Activated CD4-positive, alpha-beta T cell treated with anti-CD3 and anti-CD28 coated beads, Interleukin-2, amount 10 ng/mL, durations not matched to agents 24 days and 14 days (primary cell): ENCODE data around the gene RET. TPM values are rescaled to one million over a fixed set of nuclear protein-coding genes. Genes with fewer than 3 reads are reported as not detected.

Experiments
- DNase-seq: peaks from one replicate; pipeline ENCODE4 v3.0.0; 2022
- H3K27ac Mint-ChIP-seq: one replicate; pipeline ENCODE4 v1.8.0; 2022; ENCODE audit warnings: mild to moderate bottlenecking, mixed read lengths
- H3K27me3 Mint-ChIP-seq: one replicate; pipeline ENCODE4 v1.8.0; 2022; ENCODE audit warnings: mixed read lengths
- H3K36me3 Mint-ChIP-seq: one replicate; pipeline ENCODE4 v1.8.0; 2022; ENCODE audit warnings: low read depth, mild to moderate bottlenecking, mixed read lengths
- H3K4me1 Mint-ChIP-seq: one replicate; pipeline ENCODE4 v1.8.0; 2021; ENCODE audit warnings: mixed read lengths
- H3K4me3 Mint-ChIP-seq: one replicate; pipeline ENCODE4 v1.8.0; 2022; ENCODE audit warnings: mild to moderate bottlenecking, moderate library complexity, mixed read lengths
- H3K9me3 Mint-ChIP-seq: one replicate; pipeline ENCODE4 v1.8.0; 2021; ENCODE audit warnings: mixed read lengths
- intact Hi-C: fragments of 100-400 bp; cut with micrococcal nuclease; formaldehyde crosslinking; loops from one replicate; pipeline ENCODE4 v1.15.1; 2023
- total RNA-seq: library from RNA; stranded (reverse); gene quantifications from 2 replicates; pipeline ENCODE4 v1.2.3, GENCODE V29; 2022

RET gene
- total RNA-seq, 1 donor from 2014 or later = 0.12 TPM

DNA sequence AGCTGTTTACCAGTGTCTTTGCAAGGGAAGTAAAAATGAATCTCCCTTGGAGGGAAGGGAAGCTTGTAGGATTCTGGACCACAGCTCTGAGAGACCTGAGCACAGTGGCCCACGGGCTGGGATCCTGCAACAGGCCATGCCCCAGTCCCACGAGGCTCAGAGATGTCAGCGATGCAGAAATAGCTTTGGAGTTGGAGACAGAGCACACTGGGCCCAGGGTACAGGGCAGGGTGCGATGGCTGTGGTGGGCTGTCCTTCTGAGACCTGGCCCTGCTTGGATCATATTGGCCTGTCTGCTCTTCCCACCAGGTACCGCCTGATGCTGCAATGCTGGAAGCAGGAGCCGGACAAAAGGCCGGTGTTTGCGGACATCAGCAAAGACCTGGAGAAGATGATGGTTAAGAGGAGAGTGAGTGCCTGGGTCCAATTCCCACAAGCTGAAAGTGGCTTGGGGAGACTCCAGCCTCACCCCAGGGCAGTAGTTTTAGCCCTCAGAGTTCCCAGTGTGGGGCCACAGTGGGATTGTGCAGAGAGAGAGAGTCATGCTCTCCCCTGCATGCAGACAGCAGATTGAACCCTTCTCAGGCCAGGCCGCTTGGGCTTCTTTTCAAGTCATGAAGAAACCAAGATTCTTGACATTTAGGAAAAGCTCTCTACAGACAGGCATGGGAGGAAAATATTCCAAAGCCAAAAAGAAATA is 47.9 kb downstream of the RET start:
- DNase-seq = no peak
- no peaks in the 10 kb centered on the region for H3K9me3 Mint-ChIP-seq
- peak overlapping the region; percentile 24 for H3K27ac Mint-ChIP-seq
- H3K36me3 Mint-ChIP-seq = no peaks in the 10 kb centered on the region
- intact Hi-C loops = loop anchor here (5.0 to 10.0 kb wide), 4 partner anchors 38 to 690 kb away; no protein-coding TSS in a partner anchor
- no peaks in the 10 kb centered on the region for H3K27me3 Mint-ChIP-seq
- peaks cover 68% of the 10 kb centered on the region for H3K4me1 Mint-ChIP-seq
- H3K4me3 Mint-ChIP-seq = no peak overlapping the region

DNA sequence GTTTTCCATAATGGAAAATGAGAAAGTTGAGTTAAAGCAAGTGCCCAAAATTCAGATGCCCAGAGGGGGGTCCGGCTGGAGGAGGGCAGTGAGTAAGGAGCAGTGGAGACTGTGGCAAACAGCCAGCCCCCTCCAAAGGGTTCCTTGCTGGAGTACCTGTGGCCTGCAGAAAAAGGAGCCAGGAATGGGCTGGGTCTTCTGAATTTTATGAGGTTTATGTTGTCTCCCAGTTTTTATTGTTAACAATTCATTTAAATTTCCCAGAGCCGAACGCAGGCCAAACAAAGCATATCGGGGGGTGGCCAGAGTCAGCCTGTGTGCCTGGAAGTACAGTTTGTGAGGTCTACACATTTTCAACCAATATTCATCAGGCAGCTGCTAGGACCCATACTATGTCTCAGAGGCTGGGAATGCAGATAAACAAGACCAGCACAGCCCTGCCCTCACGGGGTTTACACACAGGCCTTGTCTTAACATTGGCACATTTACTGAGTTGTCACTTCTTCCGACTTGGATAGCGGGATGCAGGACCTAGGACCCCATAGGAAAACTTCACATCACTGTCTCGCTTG is 48.5 kb downstream of the RET start:
- peak overlapping the region; percentile 7 for H3K27ac Mint-ChIP-seq
- H3K4me1 Mint-ChIP-seq = peaks cover 64% of the 10 kb centered on the region
- intact Hi-C loops = loop anchor here (5.0 to 10.0 kb wide), 4 partner anchors 37 to 689 kb away; no protein-coding TSS in a partner anchor

DNA sequence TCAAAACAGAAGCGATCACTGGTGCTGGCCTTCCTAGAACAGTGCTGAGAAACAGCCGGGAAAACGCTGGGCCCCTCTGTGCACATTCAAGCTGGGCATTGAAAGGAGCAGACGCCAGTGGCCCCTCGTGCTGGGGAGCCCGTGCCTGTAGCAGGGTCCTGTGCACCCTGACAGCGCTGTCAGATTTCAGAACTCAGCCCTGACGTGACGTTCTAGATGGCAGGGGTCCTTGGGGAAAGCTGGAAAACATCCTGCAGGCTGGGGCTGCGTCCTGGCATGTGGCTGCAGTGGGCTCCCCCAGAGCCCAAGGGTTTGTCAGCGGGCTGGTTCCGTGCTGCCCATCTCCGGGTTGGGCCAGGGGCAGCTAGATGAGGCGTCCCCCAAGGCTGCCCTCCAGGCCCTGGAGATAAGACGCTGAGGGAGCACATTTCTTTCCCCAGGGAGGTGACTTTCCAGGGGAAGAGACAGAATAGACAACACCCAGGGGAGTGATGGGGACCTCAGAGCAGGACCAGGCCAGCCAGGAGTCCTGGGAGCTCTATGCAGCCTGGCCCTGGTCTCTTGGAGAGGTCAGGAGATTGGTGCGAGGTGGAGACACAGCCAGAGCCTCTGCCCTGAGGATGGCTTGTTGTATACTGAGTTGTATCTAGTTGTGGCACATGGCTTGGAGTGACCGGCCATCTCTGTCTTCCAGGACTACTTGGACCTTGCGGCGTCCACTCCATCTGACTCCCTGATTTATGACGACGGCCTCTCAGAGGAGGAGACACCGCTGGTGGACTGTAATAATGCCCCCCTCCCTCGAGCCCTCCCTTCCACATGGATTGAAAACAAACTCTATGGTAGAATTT is 49.2 kb downstream of the RET start:
- H3K36me3 Mint-ChIP-seq = no peaks in the 10 kb centered on the region
- no peak overlapping the region for H3K4me3 Mint-ChIP-seq
- H3K9me3 Mint-ChIP-seq = no peaks in the 10 kb centered on the region
- H3K27ac Mint-ChIP-seq = peak overlapping the region; percentile 38
- no peak for DNase-seq
- intact Hi-C loops = loop anchor here (5.0 to 10.0 kb wide), 4 partner anchors 36 to 689 kb away; no protein-coding TSS in a partner anchor
- H3K27me3 Mint-ChIP-seq = no peaks in the 10 kb centered on the region
- H3K4me1 Mint-ChIP-seq = peaks cover 63% of the 10 kb centered on the region

More for the DNA sequence above, 48.5 kb downstream of the RET start:
- DNase-seq = no peak
- H3K4me3 Mint-ChIP-seq = no peak overlapping the region
- H3K36me3 Mint-ChIP-seq = no peaks in the 10 kb centered on the region
- no peaks in the 10 kb centered on the region for H3K27me3 Mint-ChIP-seq
- H3K9me3 Mint-ChIP-seq = no peaks in the 10 kb centered on the region

DNA sequence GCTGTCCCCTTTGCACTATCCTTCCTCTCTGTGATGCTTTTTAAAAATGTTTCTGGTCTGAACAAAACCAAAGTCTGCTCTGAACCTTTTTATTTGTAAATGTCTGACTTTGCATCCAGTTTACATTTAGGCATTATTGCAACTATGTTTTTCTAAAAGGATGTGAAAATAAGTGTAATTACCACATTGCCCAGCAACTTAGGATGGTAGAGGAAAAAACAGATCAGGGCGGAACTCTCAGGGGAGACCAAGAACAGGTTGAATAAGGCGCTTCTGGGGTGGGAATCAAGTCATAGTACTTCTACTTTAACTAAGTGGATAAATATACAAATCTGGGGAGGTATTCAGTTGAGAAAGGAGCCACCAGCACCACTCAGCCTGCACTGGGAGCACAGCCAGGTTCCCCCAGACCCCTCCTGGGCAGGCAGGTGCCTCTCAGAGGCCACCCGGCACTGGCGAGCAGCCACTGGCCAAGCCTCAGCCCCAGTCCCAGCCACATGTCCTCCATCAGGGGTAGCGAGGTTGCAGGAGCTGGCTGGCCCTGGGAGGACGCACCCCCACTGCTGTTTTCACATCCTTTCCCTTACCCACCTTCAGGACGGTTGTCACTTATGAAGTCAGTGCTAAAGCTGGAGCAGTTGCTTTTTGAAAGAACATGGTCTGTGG is 50.0 kb downstream of the RET start:
- H3K4me1 Mint-ChIP-seq = peaks cover 62% of the 10 kb centered on the region
- intact Hi-C loops = loop anchor here (5.0 to 10.0 kb wide), 4 partner anchors 35 to 688 kb away; no protein-coding TSS in a partner anchor
- H3K9me3 Mint-ChIP-seq = no peaks in the 10 kb centered on the region
- peak overlapping the region; percentile 67 for H3K27ac Mint-ChIP-seq
- DNase-seq = no peak
- no peaks in the 10 kb centered on the region for H3K36me3 Mint-ChIP-seq
- no peaks in the 10 kb centered on the region for H3K27me3 Mint-ChIP-seq
- H3K4me3 Mint-ChIP-seq = peak overlapping the region; percentile 24

DNA sequence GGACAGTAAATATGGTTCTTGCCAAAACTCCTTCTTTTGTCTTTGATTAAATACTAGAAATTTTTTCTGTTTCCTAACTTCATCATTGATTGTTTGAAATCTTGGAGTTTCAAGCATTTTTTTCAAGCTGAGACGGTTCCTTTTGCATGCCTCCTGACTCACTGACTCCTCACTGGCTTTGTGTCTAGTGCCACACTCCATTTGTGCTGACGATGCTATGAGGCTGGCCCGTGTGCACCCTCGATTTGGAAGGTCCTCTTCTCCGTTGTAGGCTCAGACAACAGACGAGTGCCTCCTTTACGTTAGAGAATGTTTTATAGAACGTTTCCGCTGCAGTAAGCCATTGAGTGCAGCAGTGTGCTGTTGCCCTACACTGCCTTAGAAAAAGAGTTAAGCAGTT is 50.6 kb downstream of the RET start:
- H3K36me3 Mint-ChIP-seq = no peaks in the 10 kb centered on the region
- no peak overlapping the region for H3K4me3 Mint-ChIP-seq
- no peaks in the 10 kb centered on the region for H3K27me3 Mint-ChIP-seq
- peak; percentile 52 for DNase-seq
- intact Hi-C loops = loop anchor here (5.0 to 10.0 kb wide), 4 partner anchors 35 to 687 kb away; no protein-coding TSS in a partner anchor
- H3K4me1 Mint-ChIP-seq = peaks cover 60% of the 10 kb centered on the region
- no peaks in the 10 kb centered on the region for H3K9me3 Mint-ChIP-seq
- H3K27ac Mint-ChIP-seq = peak overlapping the region; percentile 67

DNA sequence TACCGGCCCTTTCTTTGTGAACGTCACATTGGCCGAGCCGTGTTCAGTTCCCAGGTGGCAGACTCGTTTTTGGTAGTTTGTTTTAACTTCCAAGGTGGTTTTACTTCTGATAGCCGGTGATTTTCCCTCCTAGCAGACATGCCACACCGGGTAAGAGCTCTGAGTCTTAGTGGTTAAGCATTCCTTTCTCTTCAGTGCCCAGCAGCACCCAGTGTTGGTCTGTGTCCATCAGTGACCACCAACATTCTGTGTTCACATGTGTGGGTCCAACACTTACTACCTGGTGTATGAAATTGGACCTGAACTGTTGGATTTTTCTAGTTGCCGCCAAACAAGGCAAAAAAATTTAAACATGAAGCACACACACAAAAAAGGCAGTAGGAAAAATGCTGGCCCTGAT is 51.5 kb downstream of the RET start:
- intact Hi-C loops = loop anchor here (5.0 to 10.0 kb wide), 4 partner anchors 34 to 686 kb away; no protein-coding TSS in a partner anchor
- H3K4me1 Mint-ChIP-seq = peaks cover 62% of the 10 kb centered on the region
- H3K27ac Mint-ChIP-seq = peak overlapping the region; percentile 91
- H3K27me3 Mint-ChIP-seq = no peaks in the 10 kb centered on the region
- no peak for DNase-seq
- H3K4me3 Mint-ChIP-seq = no peak overlapping the region
- H3K9me3 Mint-ChIP-seq = no peaks in the 10 kb centered on the region
- no peaks in the 10 kb centered on the region for H3K36me3 Mint-ChIP-seq

DNA sequence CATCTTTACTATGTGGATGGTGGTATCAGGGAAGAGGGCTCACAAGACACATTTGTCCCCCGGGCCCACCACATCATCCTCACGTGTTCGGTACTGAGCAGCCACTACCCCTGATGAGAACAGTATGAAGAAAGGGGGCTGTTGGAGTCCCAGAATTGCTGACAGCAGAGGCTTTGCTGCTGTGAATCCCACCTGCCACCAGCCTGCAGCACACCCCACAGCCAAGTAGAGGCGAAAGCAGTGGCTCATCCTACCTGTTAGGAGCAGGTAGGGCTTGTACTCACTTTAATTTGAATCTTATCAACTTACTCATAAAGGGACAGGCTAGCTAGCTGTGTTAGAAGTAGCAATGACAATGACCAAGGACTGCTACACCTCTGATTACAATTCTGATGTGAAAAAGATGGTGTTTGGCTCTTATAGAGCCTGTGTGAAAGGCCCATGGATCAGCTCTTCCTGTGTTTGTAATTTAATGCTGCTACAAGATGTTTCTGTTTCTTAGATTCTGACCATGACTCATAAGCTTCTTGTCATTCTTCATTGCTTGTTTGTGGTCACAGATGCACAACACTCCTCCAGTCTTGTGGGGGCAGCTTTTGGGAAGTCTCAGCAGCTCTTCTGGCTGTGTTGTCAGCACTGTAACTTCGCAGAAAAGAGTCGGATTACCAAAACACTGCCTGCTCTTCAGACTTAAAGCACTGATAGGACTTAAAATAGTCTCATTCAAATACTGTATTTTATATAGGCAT is 52.3 kb downstream of the RET start:
- peaks cover 60% of the 10 kb centered on the region for H3K4me1 Mint-ChIP-seq

DNA sequence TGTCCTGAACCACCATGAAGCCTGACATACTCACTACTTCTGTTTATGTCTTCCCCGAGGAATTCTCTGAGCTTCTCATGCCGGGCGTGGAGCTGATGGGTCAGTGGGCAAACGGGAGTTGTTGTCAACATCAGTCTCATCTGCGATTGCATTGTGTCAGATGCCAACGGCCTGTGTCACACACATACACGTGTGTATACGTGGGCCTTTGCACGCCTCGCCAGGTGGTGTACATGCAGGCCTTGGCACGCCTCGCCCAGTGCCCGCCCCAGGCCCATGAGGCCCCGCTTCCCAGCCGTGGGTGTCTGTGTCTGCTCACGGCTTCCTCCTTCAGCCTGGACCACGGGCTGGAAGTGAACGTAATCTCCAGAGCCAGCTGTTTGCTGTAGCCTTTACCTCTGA is 53.9 kb downstream of the RET start:
- Mint-ChIP-seq H3K4me3 (no peak overlapping the region), H3K36me3 (peaks cover 3% of the 10 kb centered on the region), H3K27me3 (no peaks in the 10 kb centered on the region), H3K27ac (peak overlapping the region; percentile 17), H3K4me1 (peaks cover 71% of the 10 kb centered on the region), H3K9me3 (no peaks in the 10 kb centered on the region)
- peak; percentile 54 for DNase-seq
- intact Hi-C loops = loop anchor here (10.0 kb wide), 2 partner anchors 346 to 576 kb away; partner anchors contain the start of gene BMS1

More for the DNA sequence above, 52.3 kb downstream of the RET start:
- Mint-ChIP-seq H3K9me3 (no peaks in the 10 kb centered on the region), H3K4me3 (peak overlapping the region; percentile 66), H3K36me3 (no peaks in the 10 kb centered on the region), H3K27me3 (no peaks in the 10 kb centered on the region), H3K27ac (peak overlapping the region; percentile 91)
- intact Hi-C loops = loop anchor here (1.0 to 10.0 kb wide), 6 partner anchors 8 to 686 kb away; partner anchors contain the start of gene CSGALNACT2
- peak; percentile 85 for DNase-seq

DNA sequence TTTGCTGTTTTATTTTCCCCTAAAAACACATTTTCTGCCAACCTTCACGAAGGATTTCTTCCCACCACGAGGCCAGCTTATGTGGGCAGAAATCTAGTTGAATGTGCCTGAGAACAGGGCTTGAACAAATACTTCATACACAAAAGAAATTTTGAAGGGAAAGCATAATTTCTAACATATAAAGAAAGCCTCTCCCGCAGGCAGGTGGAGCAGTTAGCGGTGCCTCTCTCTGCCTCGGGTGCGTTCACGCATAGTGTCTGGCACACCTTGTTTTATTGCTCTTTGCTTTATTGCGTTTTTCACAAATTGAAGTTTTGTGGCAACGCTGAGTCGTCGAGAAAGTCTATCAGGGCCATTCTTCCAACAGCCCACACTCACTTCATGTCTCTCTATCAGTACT is 54.4 kb downstream of the RET start:
- peak; percentile 54 for DNase-seq
- no peak overlapping the region for H3K4me3 Mint-ChIP-seq
- H3K4me1 Mint-ChIP-seq = peaks cover 74% of the 10 kb centered on the region
- intact Hi-C loops = loop anchor here (10.0 kb wide), 2 partner anchors 346 to 576 kb away; partner anchors contain the start of gene BMS1
- peaks cover 8% of the 10 kb centered on the region for H3K36me3 Mint-ChIP-seq
- peak overlapping the region; percentile 17 for H3K27ac Mint-ChIP-seq
- H3K9me3 Mint-ChIP-seq = no peaks in the 10 kb centered on the region
- no peaks in the 10 kb centered on the region for H3K27me3 Mint-ChIP-seq

DNA sequence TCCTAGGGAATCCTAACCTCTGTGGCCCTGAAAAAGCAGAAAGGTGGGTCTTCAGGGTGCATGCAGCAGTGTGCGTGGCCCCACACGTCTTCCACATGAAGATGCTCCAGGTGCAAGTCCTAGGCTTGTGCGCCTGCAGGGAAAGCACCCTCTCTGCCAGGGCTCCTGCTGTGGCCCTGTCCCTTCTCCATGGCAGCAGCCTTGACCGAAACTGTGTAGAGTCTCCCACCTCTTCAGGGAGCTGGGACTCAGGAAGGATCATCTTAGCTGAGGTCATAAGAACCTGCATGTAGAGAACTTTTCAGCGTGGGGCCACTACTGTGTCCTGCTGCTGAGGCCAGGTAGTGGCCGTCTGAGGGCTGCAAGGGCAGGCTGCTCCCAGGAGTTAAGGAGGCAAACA is 55.0 kb downstream of the RET start:
- peaks cover 11% of the 10 kb centered on the region for H3K36me3 Mint-ChIP-seq
- intact Hi-C loops = loop anchor here (10.0 kb wide), 2 partner anchors 347 to 577 kb away; partner anchors contain the start of gene BMS1
- no peaks in the 10 kb centered on the region for H3K27me3 Mint-ChIP-seq
- peak; percentile 56 for DNase-seq
- no peaks in the 10 kb centered on the region for H3K9me3 Mint-ChIP-seq
- H3K4me3 Mint-ChIP-seq = no peak overlapping the region
- no peak overlapping the region for H3K27ac Mint-ChIP-seq
- peaks cover 76% of the 10 kb centered on the region for H3K4me1 Mint-ChIP-seq

DNA sequence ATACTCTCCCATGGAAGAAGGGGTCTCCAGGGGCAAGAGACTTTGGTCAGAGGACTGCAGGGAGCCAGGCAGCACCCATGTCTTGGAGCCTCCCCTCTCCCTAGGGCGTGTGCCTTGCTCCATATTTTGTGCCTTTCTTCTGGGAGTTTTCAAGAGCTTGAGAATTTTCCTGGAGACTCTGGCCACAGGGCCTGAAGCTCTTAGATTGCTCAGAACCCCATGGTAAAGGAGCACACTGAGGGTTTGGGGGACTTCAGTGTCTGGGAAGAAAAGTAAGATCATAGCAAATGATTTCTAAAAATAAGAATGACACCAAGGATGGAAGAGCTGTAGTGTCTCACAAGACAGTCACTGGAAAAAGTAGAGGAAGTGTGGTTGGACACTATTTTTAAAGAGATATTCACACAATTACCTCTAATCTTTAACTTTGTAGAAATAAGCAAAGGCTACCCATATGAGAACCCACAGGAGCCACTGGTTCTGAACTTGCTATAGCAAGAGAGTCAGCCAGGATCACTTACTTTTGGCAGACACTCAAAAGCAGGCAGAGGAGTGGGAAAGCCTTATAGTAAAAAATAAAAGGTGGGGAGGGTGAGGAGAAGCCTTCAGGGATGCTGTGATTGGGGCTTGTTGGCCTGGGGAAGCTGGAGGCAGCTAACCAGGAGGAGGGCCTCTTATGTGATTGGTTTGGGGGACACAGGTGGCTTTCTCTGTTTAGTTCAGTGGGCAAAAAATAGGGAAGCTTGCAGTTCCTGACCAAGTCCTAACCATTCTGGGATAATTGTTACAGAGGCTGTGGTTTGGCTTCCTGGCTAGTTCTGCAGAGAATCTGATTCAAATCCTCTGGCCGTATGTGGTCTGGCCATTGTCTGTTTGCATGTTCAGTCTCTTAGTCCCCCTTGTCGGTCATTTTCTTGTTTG is 56.3 kb downstream of the RET start:
- no peaks in the 10 kb centered on the region for H3K9me3 Mint-ChIP-seq
- H3K27ac Mint-ChIP-seq = peak overlapping the region; percentile 25
- H3K4me3 Mint-ChIP-seq = no peak overlapping the region
- peak; percentile 55 for DNase-seq
- intact Hi-C loops = loop anchor here (10.0 kb wide), 2 partner anchors 348 to 578 kb away; partner anchors contain the start of gene BMS1
- H3K27me3 Mint-ChIP-seq = no peaks in the 10 kb centered on the region
- H3K36me3 Mint-ChIP-seq = peaks cover 11% of the 10 kb centered on the region
- peaks cover 68% of the 10 kb centered on the region for H3K4me1 Mint-ChIP-seq
